ENCODE data around the gene MVP. TPM values are rescaled to one million over a fixed set of nuclear protein-coding genes. Genes with fewer than 3 reads are reported as not detected.

The MVP gene
- total RNA-seq, 4 donors from 2014 or later, result 82.2 to 162 (median 129) TPM

- ATAC-seq, result peak; percentile 80
- 2% methylated on average over 11 of the region's 103 CpGs; no CpG with 5 or more reads in 1 of the 2 donors for WGBS, 2 donors (ENCODE audit: low coverage in 1 of 2)
Measured at GRCh38 chr16:29805232-29806098, 14.8 kb upstream of the MVP start.

GRCh38 chr16:29806099-29806579 lies 14.1 kb upstream of the MVP start, which contains the start of gene MAZ:
Gene MAZ (plus strand): TSS chr16:29806529. CDS start chr16:29806702, 173 bp downstream.
- Histone ChIP-seq H3K4me1 (peaks cover 7 to 55% (median 33%) of the 10 kb centered on the region in 3 donors), H3K36me3 (peaks cover 0 to 25% of the 10 kb centered on the region in 2 donors), H3K4me3 (peak within 1 kb of the TSS; percentile 81 to 90), H3K27ac (peak within 1 kb of the TSS; percentile 94 to 100 (median 98)), H3K9me3 (no peaks in the 10 kb centered on the region), H3K27me3 (no peaks in the 10 kb centered on the region)
- no peak for TF ChIP-seq CTCF (IDR thresholded peaks at IDR 0.05)
- no peak for TF ChIP-seq POLR2A (IDR thresholded peaks at IDR 0.05)
- TF ChIP-seq EP300 (IDR thresholded peaks at IDR 0.05), result no peak
- TF ChIP-seq POLR2AphosphoS5 (IDR thresholded peaks at IDR 0.05), result no peak
- ATAC-seq, result peak; percentile 8
- WGBS, 2 donors (ENCODE audit: low coverage in 1 of 2), result no CpG with 5 or more reads among the region's 67 CpGs

More at GRCh38 chr16:29805232-29806098, 14.8 kb upstream of the MVP start:
- peaks cover 0 to 32% of the 10 kb centered on the region in 2 donors for H3K36me3 ChIP-seq
- H3K4me1 ChIP-seq, result peaks cover 3 to 49% (median 28%) of the 10 kb centered on the region in 3 donors
- no peaks in the 10 kb centered on the region for H3K27me3 ChIP-seq
- TF ChIP-seq POLR2AphosphoS5 (IDR thresholded peaks at IDR 0.05) (peak; percentile 99), POLR2A (IDR thresholded peaks at IDR 0.05) (peak; percentile 68 to 92), CTCF (IDR thresholded peaks at IDR 0.05) (peak in 3 of 4 experiments; percentile 2 to 24 (median 20)), EP300 (IDR thresholded peaks at IDR 0.05) (no peak)
- H3K27ac ChIP-seq, result peak overlapping the region; percentile 94 to 100 (median 98)
- no peaks in the 10 kb centered on the region for H3K9me3 ChIP-seq
- H3K4me3 ChIP-seq, result peak overlapping the region; percentile 81 to 90

- whole genome bisulfite sequencing, 2 donors (ENCODE audit: low coverage in 1 of 2), result no CpG with 5 or more reads among the region's 99 CpGs
- no peaks in the 10 kb centered on the region for H3K27me3 ChIP-seq
- no peak for ATAC-seq
- H3K9me3 ChIP-seq, result no peaks in the 10 kb centered on the region
- peaks cover 7 to 60% (median 33%) of the 10 kb centered on the region in 3 donors for H3K4me1 ChIP-seq
- peak overlapping the region; percentile 73 to 98 (median 98) for H3K27ac ChIP-seq
- peaks cover 0 to 21% of the 10 kb centered on the region in 2 donors for H3K36me3 ChIP-seq
- peak overlapping the region; percentile 55 to 90 for H3K4me3 ChIP-seq
- TF ChIP-seq POLR2AphosphoS5 (IDR thresholded peaks at IDR 0.05) (no peak), CTCF (IDR thresholded peaks at IDR 0.05) (peak in 1 of 4 experiments; percentile 14)
Measured at GRCh38 chr16:29806641-29807425, 13.4 kb upstream of the MVP start.

- H3K4me3 ChIP-seq, result peak overlapping the region; percentile 21 to 90
- H3K4me1 ChIP-seq, result peaks cover 7 to 68% (median 35%) of the 10 kb centered on the region in 3 donors
- ATAC-seq, result peak; percentile 47
- WGBS, 2 donors (ENCODE audit: low coverage in 1 of 2), result 0% methylated on average over 7 of the region's 69 CpGs; no CpG with 5 or more reads in 1 of the 2 donors
- peak; percentile 75 for TF ChIP-seq POLR2AphosphoS5 (IDR thresholded peaks at IDR 0.05)
- peak; percentile 15 to 24 for TF ChIP-seq POLR2A (IDR thresholded peaks at IDR 0.05)
- no peak for TF ChIP-seq EP300 (IDR thresholded peaks at IDR 0.05)
- peak in 3 of 4 experiments; percentile 30 to 57 (median 43) for TF ChIP-seq CTCF (IDR thresholded peaks at IDR 0.05)
- H3K36me3 ChIP-seq, result peaks cover 0 to 21% of the 10 kb centered on the region in 2 donors
- no peaks in the 10 kb centered on the region for H3K27me3 ChIP-seq
- peak overlapping the region; percentile 73 to 98 (median 98) for H3K27ac ChIP-seq
- H3K9me3 ChIP-seq, result no peaks in the 10 kb centered on the region
Measured at GRCh38 chr16:29807426-29808218, 12.6 kb upstream of the MVP start.

Data from gastroesophageal sphincter (tissue), 4 donors.